Skeletal muscle tissue (tissue), 4 donors: ENCODE measurements around the gene ETF1. TPM values are rescaled to one million over a fixed set of nuclear protein-coding genes. Genes with fewer than 3 reads are reported as not detected.

Experiments used
- H3K27ac ChIP-seq: one replicate; pipeline ENCODE4 v1.7.0; 2013; ENCODE audit warnings: mild to moderate bottlenecking, low read depth, low read length, inconsistent platforms
- H3K27me3 ChIP-seq, 3 donors: one replicate each; pipeline ENCODE4 v1.7.0; 2013; ENCODE audit warnings: low read length in 3 of 3; ENCODE audit not compliant: control insufficient read depth in 3 of 3, insufficient read depth in 3 of 3
- H3K36me3 ChIP-seq, 3 donors: one replicate each; pipeline ENCODE4 v1.7.0; 2013; ENCODE audit warnings: low read length in 3 of 3; ENCODE audit not compliant: control insufficient read depth in 3 of 3, insufficient read depth in 3 of 3
- H3K4me1 ChIP-seq, 3 donors: one replicate each; pipeline ENCODE4 v1.7.0; 2013; ENCODE audit warnings: low read length in 3 of 3, mild to moderate bottlenecking in 3 of 3; ENCODE audit not compliant: control insufficient read depth in 3 of 3, insufficient read depth in 3 of 3
- H3K4me3 ChIP-seq, 3 donors: one replicate each; pipeline ENCODE4 v1.7.0; 2013; ENCODE audit warnings: low read length in 3 of 3
- H3K9ac ChIP-seq, 3 donors: one replicate each; pipeline ENCODE4 v1.7.0; 2013; ENCODE audit warnings: low read length in 3 of 3, mild to moderate bottlenecking in 3 of 3, moderate library complexity in 2 of 3, low read depth in 1 of 3
- H3K9me3 ChIP-seq, 3 donors: one replicate each; pipeline ENCODE4 v1.7.0; 2013; ENCODE audit warnings: low read length in 3 of 3; ENCODE audit not compliant: control insufficient read depth in 3 of 3
- total RNA-seq: library from RNA; depleted of rRNA; stranded (reverse); fragments of >200 nt; gene quantifications from one replicate; pipeline ENCODE4 v1.2.3, GENCODE V29; 2014
- donor health status: Osteomylitis.

ETF1 gene
- 45.4 TPM for total RNA-seq

GRCh38 chr5:138542956-138543729 lies at the start of gene ETF1:
TSS of gene ETF1 (minus strand) at chr5:138543236. CDS start at chr5:138542918, 318 bp downstream.
- Histone ChIP-seq H3K36me3 (no peaks in the 10 kb centered on the region), H3K4me1 (peaks cover 48 to 87% (median 61%) of the 10 kb centered on the region in 3 donors), H3K4me3 (peak within 1 kb of the TSS; percentile 97 to 99 (median 97)), H3K27ac (peak within 1 kb of the TSS; percentile 100), H3K9me3 (no peaks in the 10 kb centered on the region), H3K9ac (peak within 1 kb of the TSS; percentile 99 to 100 (median 100)), H3K27me3 (no peaks in the 10 kb centered on the region)

- Histone ChIP-seq H3K27ac (no peak overlapping the region), H3K4me3 (no peak overlapping the region), H3K27me3 (no peaks in the 10 kb centered on the region), H3K36me3 (no peaks in the 10 kb centered on the region), H3K9ac (no peak overlapping the region), H3K9me3 (no peaks in the 10 kb centered on the region), H3K4me1 (no peaks in the 10 kb centered on the region)
These were observed 45.2 kb upstream of the ETF1 start for GRCh38 chr5:138588013-138588788.

- Histone ChIP-seq H3K27me3 (no peaks in the 10 kb centered on the region), H3K4me3 (no peak overlapping the region), H3K9me3 (no peaks in the 10 kb centered on the region), H3K9ac (no peak overlapping the region), H3K36me3 (no peaks in the 10 kb centered on the region), H3K4me1 (no peaks in the 10 kb centered on the region), H3K27ac (no peak overlapping the region)
These were observed 42.1 kb upstream of the ETF1 start for GRCh38 chr5:138585157-138585556.

GRCh38 chr5:138583984-138584637 lies 41.1 kb upstream of the ETF1 start:
- no peak overlapping the region for H3K9ac ChIP-seq
- no peak overlapping the region for H3K4me3 ChIP-seq
- H3K4me1 ChIP-seq = no peaks in the 10 kb centered on the region
- no peak overlapping the region for H3K27ac ChIP-seq
- no peaks in the 10 kb centered on the region for H3K27me3 ChIP-seq
- H3K9me3 ChIP-seq = no peaks in the 10 kb centered on the region
- no peaks in the 10 kb centered on the region for H3K36me3 ChIP-seq

GRCh38 chr5:138582959-138583358 lies 39.9 kb upstream of the ETF1 start:
- H3K4me3 ChIP-seq = no peak overlapping the region
- H3K9me3 ChIP-seq = no peaks in the 10 kb centered on the region
- H3K27me3 ChIP-seq = no peaks in the 10 kb centered on the region
- H3K4me1 ChIP-seq = no peaks in the 10 kb centered on the region
- H3K27ac ChIP-seq = no peak overlapping the region
- no peaks in the 10 kb centered on the region for H3K36me3 ChIP-seq
- no peak overlapping the region for H3K9ac ChIP-seq

GRCh38 chr5:138580777-138581176 lies 37.7 kb upstream of the ETF1 start:
- H3K36me3 ChIP-seq = no peaks in the 10 kb centered on the region
- no peak overlapping the region for H3K4me3 ChIP-seq
- no peak overlapping the region for H3K9ac ChIP-seq
- peaks cover 0 to 2% (median 2%) of the 10 kb centered on the region in 3 donors for H3K4me1 ChIP-seq
- H3K9me3 ChIP-seq = no peaks in the 10 kb centered on the region
- H3K27me3 ChIP-seq = no peaks in the 10 kb centered on the region
- no peak overlapping the region for H3K27ac ChIP-seq

GRCh38 chr5:138580001-138580400 lies 37.0 kb upstream of the ETF1 start:
- Histone ChIP-seq H3K4me1 (peaks cover 0 to 2% (median 2%) of the 10 kb centered on the region in 3 donors), H3K27ac (no peak overlapping the region), H3K36me3 (peaks cover 0 to 2% (median 0%) of the 10 kb centered on the region in 3 donors), H3K9me3 (no peaks in the 10 kb centered on the region), H3K4me3 (no peak overlapping the region), H3K27me3 (no peaks in the 10 kb centered on the region), H3K9ac (no peak overlapping the region)

- Histone ChIP-seq H3K4me3 (no peak overlapping the region), H3K4me1 (peaks cover 2 to 3% (median 3%) of the 10 kb centered on the region in 3 donors), H3K27ac (no peak overlapping the region), H3K9ac (no peak overlapping the region), H3K27me3 (no peaks in the 10 kb centered on the region), H3K36me3 (peaks cover 0 to 4% (median 0%) of the 10 kb centered on the region in 3 donors), H3K9me3 (no peaks in the 10 kb centered on the region)
These were observed 36.5 kb upstream of the ETF1 start for GRCh38 chr5:138579517-138579863.

- H3K4me1 ChIP-seq = peaks cover 6 to 13% (median 12%) of the 10 kb centered on the region in 3 donors
- H3K27me3 ChIP-seq = no peaks in the 10 kb centered on the region
- H3K36me3 ChIP-seq = peaks cover 11 to 14% (median 11%) of the 10 kb centered on the region in 3 donors
- no peak overlapping the region for H3K27ac ChIP-seq
- no peak overlapping the region for H3K4me3 ChIP-seq
- H3K9me3 ChIP-seq = no peaks in the 10 kb centered on the region
- no peak overlapping the region for H3K9ac ChIP-seq
These were observed 34.4 kb upstream of the ETF1 start for GRCh38 chr5:138577452-138577851.
